ENCODE results near the gene IGSF1. TPM values are rescaled to one million over a fixed set of nuclear protein-coding genes. Genes with fewer than 3 reads are reported as not detected.

The IGSF1 gene
- total RNA-seq, 1 experiment from 2014 or later, result 0.79 TPM

- ChIA-PET RAD21 (ENCODE audit: low non-redundant PET in 1 of 2, low total read pairs in 2 of 2, uncharacterized antibody in 2 of 2, unreplicated experiment in 2 of 2) (no interaction called here), POLR2A (no interaction called here), CTCF (no interaction called here)
- Histone ChIP-seq H3K27me3 (ENCODE audit: insufficient read depth, low read length) (0 out of 2 replicates have a peak, but pooled peaks cover 7% of the 10 kb centered on the region), H3K36me3 (ENCODE audit: control insufficient read depth in 1 of 2, insufficient read depth in 2 of 2, low read length in 2 of 2) (no peaks in the 10 kb centered on the region), H3K4me1 (ENCODE audit: control insufficient read depth in 1 of 2, insufficient read depth in 2 of 2, low read length in 2 of 2) (no peaks in the 10 kb centered on the region), H3K9ac (ENCODE audit: low read length) (no peak overlapping the region), H3K4me2 (ENCODE audit: low read length) (no peak overlapping the region), H4K20me1 (ENCODE audit: insufficient read depth) (no peaks in the 10 kb centered on the region), H3K4me3 (replicated peaks in 1 of 2; ENCODE audit: low read depth in 1 of 2, low read length in 2 of 2) (no peak overlapping the region), H3K9me3 (ENCODE audit: control insufficient read depth in 1 of 2, insufficient read depth in 1 of 2, low read depth in 1 of 2, low read length in 2 of 2) (no peaks in the 10 kb centered on the region), H3K79me2 (ENCODE audit: insufficient read depth, low read length) (no peaks in the 10 kb centered on the region), H2AFZ (ENCODE audit: low read depth, low read length, poor library complexity, severe bottlenecking) (no peak overlapping the region), H3K9me2 (ENCODE audit: insufficient read depth) (no peaks in the 10 kb centered on the region), H3K27ac (ENCODE audit: low read depth, low read length) (no peak overlapping the region)
- DNase-seq (ENCODE audit: low read depth, low spot score), result no peak
- no TSS peak for BruUV-seq (replicated peaks)
- TF ChIP-seq SRF (IDR thresholded peaks at IDR 0.05; ENCODE audit: low read depth) (no peak), TCF7L2 (IDR thresholded peaks at IDR 0.05; ENCODE audit: borderline replicate concordance, extremely low read depth, insufficient read depth, insufficient read length) (no peak), POLR2AphosphoS5 (IDR thresholded peaks at IDR 0.05; ENCODE audit: low read depth, low read length) (no peak)
- intact Hi-C loops (cut with micrococcal nuclease), result no loop called here
- no peak for ATAC-seq
These were observed 64.0 kb downstream of the IGSF1 start for GRCh38 chrX:131225078-131225477.

Other genes with a start within 250 kb of the IGSF1 start
- not detected for gene ARHGAP36, start 231.0 kb downstream of the IGSF1 start, total RNA-seq (2021; ENCODE audit: unreplicated experiment)